GM12878 (cell line): ENCODE results near the gene MNAT1. TPM values are rescaled to one million over a fixed set of nuclear protein-coding genes. Genes with fewer than 3 reads are reported as not detected.

Experiments
- ATAC-seq: fragments of 200-7000 bp; cut with Tn5 transposase; 3 replicates; pipeline ENCODE4 v1.9.1; 2020; ENCODE audit warnings: mild to moderate bottlenecking, moderate library complexity
- BruUV-seq: library from RNA; stranded (reverse); fragments of 400-500 nt; replicated peaks from 2 replicates; lab custom pipeline; 2021; lab: Mats Ljungman, UMichigan
- CTCF ChIA-PET: fragments of 300-600 bp; sonication (Branson Sonifier 250); formaldehyde crosslinking; extraction: SDS; loops from one replicate; lab custom pipeline; 2021; ENCODE audit warnings: inconsistent platforms; lab: Yijun Ruan, JAX
- POLR2A ChIA-PET: fragments of 350-600 bp; formaldehyde crosslinking; extraction: SDS; loops from one replicate; lab custom pipeline; 2021; ENCODE audit warnings: inconsistent platforms; lab: Charles Lee
- RAD21 ChIA-PET: fragments of 300-600 bp; sonication (Branson Sonifier 250); formaldehyde crosslinking; loops from one replicate; lab custom pipeline; 2023; ENCODE audit warnings: antibody characterized with exemption; ENCODE audit not compliant: unreplicated experiment; lab: Charles Lee
- SMC1A ChIA-PET: fragments of 300-600 bp; sonication (Branson Sonifier 250); formaldehyde crosslinking; loops from one replicate; lab custom pipeline; 2023; ENCODE audit not compliant: unreplicated experiment, uncharacterized antibody; lab: Charles Lee
- DNase-seq: peaks from one replicate; pipeline ENCODE4 v3.0.0-alpha.2; 2011; ENCODE audit warnings: low read depth, low spot score
- FAIRE-seq: peaks from 3 replicates; lab custom pipeline; 2011; peaks lifted over from hg19 to GRCh38; lab: Jason Lieb, UNC
- H2AFZ ChIP-seq: 2 replicates; pipeline ENCODE4 v1.6.0; 2011; ENCODE audit warnings: low read depth, low read length, control low read depth; ENCODE audit not compliant: control insufficient read depth
- H3K27ac ChIP-seq: 2 replicates; pipeline ENCODE4 v1.5.1; 2011; ENCODE audit warnings: control low read depth; ENCODE audit not compliant: control insufficient read depth, insufficient read depth
- H3K27me3 ChIP-seq, 2 experiments: replicated peaks in 1 of 2; 2 replicates each; pipeline versions ENCODE4 v1.6.0 to v1.6.1; 2011; ENCODE audit warnings: low read length in 1 of 2; ENCODE audit not compliant: control insufficient read depth in 2 of 2, insufficient read depth in 2 of 2
- H3K36me3 ChIP-seq, 2 experiments: 2 replicates each; pipeline ENCODE4 v1.5.1; 2011; ENCODE audit warnings: low read length in 1 of 2; ENCODE audit not compliant: control insufficient read depth in 2 of 2, insufficient read depth in 2 of 2
- H3K4me1 ChIP-seq: 2 replicates; pipeline ENCODE4 v1.6.1; 2011; ENCODE audit warnings: mild to moderate bottlenecking, low read length, moderate library complexity, mixed read lengths; ENCODE audit not compliant: control insufficient read depth, insufficient read depth
- H3K4me2 ChIP-seq: 2 replicates; pipeline ENCODE4 v1.6.0; 2011; ENCODE audit warnings: control low read depth; ENCODE audit not compliant: control insufficient read depth, insufficient read depth
- H3K4me3 ChIP-seq: fragments of 200-600 bp; sonication (generic); 2 replicates; pipeline ENCODE4 v1.5.1; 2016
- H3K79me2 ChIP-seq: 2 replicates; pipeline ENCODE4 v1.6.0; 2011; ENCODE audit warnings: low read length; ENCODE audit not compliant: control insufficient read depth, insufficient read depth
- H3K9ac ChIP-seq: 2 replicates; pipeline ENCODE4 v1.8.0; 2011; ENCODE audit warnings: low read length, control low read depth, mixed read lengths; ENCODE audit not compliant: control insufficient read depth, insufficient read depth
- H3K9me3 ChIP-seq: replicated peaks from 3 replicates; pipeline ENCODE4 v1.5.1; 2011; ENCODE audit warnings: mild to moderate bottlenecking, low read length; ENCODE audit not compliant: control insufficient read depth, insufficient read depth
- H4K20me1 ChIP-seq: 2 replicates; pipeline ENCODE4 v1.6.0; 2011; ENCODE audit not compliant: control insufficient read depth, insufficient read depth
- BCL11A ChIP-seq: IDR thresholded peaks from 2 replicates; pipeline ENCODE4 v1.6.1; 2011; ENCODE audit warnings: low read depth, low read length
- CEBPB ChIP-seq, 2 experiments: fragments of 150-350 bp in 1 of 2; IDR thresholded peaks; 2 replicates each; pipeline ENCODE4 v1.6.1; 2012 to 2014; ENCODE audit warnings: low read depth in 2 of 2, low read length in 2 of 2, borderline replicate concordance in 1 of 2, inconsistent platforms in 1 of 2
- EGR1 ChIP-seq, 2 experiments: IDR thresholded peaks; 1 replicate in 1 of 2; 2 replicates in 1 of 2; pipeline ENCODE4 v1.6.1; 2011 to 2012; ENCODE audit warnings: low read depth in 2 of 2, low read length in 2 of 2, borderline replicate concordance in 1 of 2, mild to moderate bottlenecking in 1 of 2, moderate library complexity in 1 of 2
- HDAC2 ChIP-seq: fragments of 200-600 bp; sonication (generic); IDR thresholded peaks from 2 replicates; pipeline ENCODE4 v1.6.1; 2017
- LARP7 ChIP-seq: fragments of 450-650 bp; IDR thresholded peaks from 2 replicates; pipeline ENCODE4 v1.6.1; 2017; ENCODE audit warnings: mild to moderate bottlenecking
- SMC3 ChIP-seq: IDR thresholded peaks from 2 replicates; pipeline ENCODE4 v1.6.1; 2011; ENCODE audit warnings: low read length, improper control_type of control experiment, borderline replicate concordance
- STAT1 ChIP-seq: fragments of 450-650 bp; conservative IDR thresholded peaks from 2 replicates; pipeline ENCODE4 v1.6.1; 2014; ENCODE audit warnings: antibody characterized with exemption, mild to moderate bottlenecking
- TBL1XR1 ChIP-seq: IDR thresholded peaks from 2 replicates; pipeline ENCODE4 v1.6.1; 2012; ENCODE audit warnings: low read depth, low read length, improper control_type of control experiment
- ZBED1 ChIP-seq: IDR thresholded peaks from 2 replicates; pipeline ENCODE4 v1.6.1; 2016; ENCODE audit warnings: borderline replicate concordance
- WGBS: methylation state at CpG from one replicate; pipeline ENCODE4 v1.1.6; 2016; ENCODE audit warnings: low lambda C conversion rate; ENCODE audit not compliant: insufficient replicate concordance, insufficient coverage; ENCODE audit errors: missing lambda C conversion rate; 5-methylcytosine and 5-hydroxymethylcytosine counted together
- in situ Hi-C: fragments of 300-500 bp; cut with MboI; formaldehyde crosslinking; loops from 9 replicates; pipeline ENCODE4 v1.14.3; 2018; ENCODE audit warnings: mixed read lengths
- intact Hi-C: fragments of 100-400 bp; cut with micrococcal nuclease; formaldehyde crosslinking; loops from one replicate; pipeline ENCODE4 v1.14.2; 2022; ENCODE audit not compliant: unreplicated experiment
- polyA plus RNA-seq, 11 experiments: library from polyadenylated mRNA; depleted of rRNA in 4 of 11; unstranded in 6 of 11; stranded (reverse) in 5 of 11; fragments of >200 nt; fragmentation: Nextera tagmentation in 4 of 11; fragmentation: Illumina TruSeq in 1 of 11; extraction: Ambion mirVana in 4 of 11; extraction: Trizol in 1 of 11; gene quantifications; 1 replicate in 1 of 11; 2 replicates in 10 of 11; pipeline versions ENCODE4 v1.2.1 to v1.2.3, GENCODE V29; 2011 to 2016; ENCODE audit warnings: inconsistent platforms in 2 of 11, missing spikeins in 2 of 11, low read depth in 1 of 11
- total RNA-seq, 4 experiments: library from RNA; depleted of rRNA in 3 of 4; stranded (reverse); fragments of >200 nt in 3 of 4; fragmentation: Illumina TruSeq in 1 of 4; extraction: Trizol in 1 of 4; gene quantifications; 2 replicates each; pipeline versions ENCODE4 v1.2.1 to v1.2.3, GENCODE V29; 2013 to 2021
- TF ChIP-seq, protein P1 (sequence below): fragments of 450-650 bp; IDR thresholded peaks from 2 replicates; pipeline ENCODE4 v1.6.1; 2016; ENCODE audit warnings: mild to moderate bottlenecking

The MNAT1 gene
- total and polyA plus RNA-seq, 10 of the 15 experiments (the other 5 are each of a cell fraction or from before 2014, with no cell fraction given): 26.5 to 67.4 (median 40.8) TPM

GRCh38 chr14:60878121-60878520, 143.6 kb downstream of the MNAT1 start:
- 100% methylated on average over 1 of the region's 1 CpG for WGBS
- no peak overlapping the region for H3K4me3 ChIP-seq
- ATAC-seq (no peak), FAIRE-seq (no peak), DNase-seq (no peak)
- ChIA-PET POLR2A (no interaction called here), CTCF (interaction anchor here (1.3 kb wide), 1 partner anchor 104 kb away, joined by 3 read pairs; no protein-coding TSS in a partner anchor), RAD21 (no interaction called here), SMC1A (no interaction called here)
- H3K36me3 ChIP-seq: no peaks in the 10 kb centered on the region
- H3K9me3 ChIP-seq: peaks cover 4% of the 10 kb centered on the region; the same call in 1 of the 3 replicates
- no peak overlapping the region for H3K9ac ChIP-seq
- no peak for TF ChIP-seq HDAC2
- no peak for TF ChIP-seq BCL11A
- no peak for TF ChIP-seq EGR1 (IDR thresholded peaks at IDR 0.05; ENCODE audit: borderline replicate concordance in 1 of 2, low read depth in 2 of 2, low read length in 2 of 2)
- TF ChIP-seq TBL1XR1: no peak
- no peak for TF ChIP-seq ZBED1
- TF ChIP-seq LARP7: no peak
- no peak for TF ChIP-seq STAT1
- TF ChIP-seq SMC3: no peak
- TF ChIP-seq, protein P1, sequence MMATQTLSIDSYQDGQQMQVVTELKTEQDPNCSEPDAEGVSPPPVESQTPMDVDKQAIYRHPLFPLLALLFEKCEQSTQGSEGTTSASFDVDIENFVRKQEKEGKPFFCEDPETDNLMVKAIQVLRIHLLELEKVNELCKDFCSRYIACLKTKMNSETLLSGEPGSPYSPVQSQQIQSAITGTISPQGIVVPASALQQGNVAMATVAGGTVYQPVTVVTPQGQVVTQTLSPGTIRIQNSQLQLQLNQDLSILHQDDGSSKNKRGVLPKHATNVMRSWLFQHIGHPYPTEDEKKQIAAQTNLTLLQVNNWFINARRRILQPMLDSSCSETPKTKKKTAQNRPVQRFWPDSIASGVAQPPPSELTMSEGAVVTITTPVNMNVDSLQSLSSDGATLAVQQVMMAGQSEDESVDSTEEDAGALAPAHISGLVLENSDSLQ: no peak
- TF ChIP-seq CEBPB (IDR thresholded peaks at IDR 0.05; ENCODE audit: borderline replicate concordance in 1 of 2, low read depth in 2 of 2, low read length in 2 of 2): no peak
- in situ Hi-C loops (no loop called here), intact Hi-C loops (no loop called here)
- H3K27ac ChIP-seq: no peak overlapping the region
- BruUV-seq: no TSS peak
- no peak overlapping the region for H2AFZ ChIP-seq
- no peaks in the 10 kb centered on the region for H3K27me3 ChIP-seq
- no peaks in the 10 kb centered on the region for H3K79me2 ChIP-seq
- H3K4me1 ChIP-seq: no peaks in the 10 kb centered on the region
- H4K20me1 ChIP-seq: no peaks in the 10 kb centered on the region
- H3K4me2 ChIP-seq: no peak overlapping the region
